ENCODE data around the gene PLPP4. TPM values are rescaled to one million over a fixed set of nuclear protein-coding genes. Genes with fewer than 3 reads are reported as not detected.

Gene PLPP4
- total RNA-seq, 1 donor from 2014 or later = not detected

DNA sequence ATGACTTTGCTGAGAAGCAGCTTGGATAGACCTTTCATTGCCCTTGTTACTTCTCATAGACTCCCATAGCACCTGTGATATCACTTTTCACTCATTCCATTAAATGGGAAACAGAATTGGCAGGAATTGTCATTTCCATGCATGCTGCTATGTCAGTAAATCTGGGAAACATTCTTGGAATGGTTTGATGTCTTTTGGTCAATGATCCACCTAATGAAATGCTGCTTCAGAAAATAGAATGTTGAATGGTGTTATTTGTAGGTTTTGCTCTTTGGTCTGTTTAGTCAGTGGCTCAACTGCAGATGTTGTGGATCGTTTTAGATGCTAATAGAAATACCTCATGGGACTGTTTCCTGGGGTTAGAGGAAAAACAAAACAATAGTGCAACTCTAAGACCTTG lies 127.8 kb downstream of the PLPP4 start:
- TF ChIP-seq, protein P1, sequence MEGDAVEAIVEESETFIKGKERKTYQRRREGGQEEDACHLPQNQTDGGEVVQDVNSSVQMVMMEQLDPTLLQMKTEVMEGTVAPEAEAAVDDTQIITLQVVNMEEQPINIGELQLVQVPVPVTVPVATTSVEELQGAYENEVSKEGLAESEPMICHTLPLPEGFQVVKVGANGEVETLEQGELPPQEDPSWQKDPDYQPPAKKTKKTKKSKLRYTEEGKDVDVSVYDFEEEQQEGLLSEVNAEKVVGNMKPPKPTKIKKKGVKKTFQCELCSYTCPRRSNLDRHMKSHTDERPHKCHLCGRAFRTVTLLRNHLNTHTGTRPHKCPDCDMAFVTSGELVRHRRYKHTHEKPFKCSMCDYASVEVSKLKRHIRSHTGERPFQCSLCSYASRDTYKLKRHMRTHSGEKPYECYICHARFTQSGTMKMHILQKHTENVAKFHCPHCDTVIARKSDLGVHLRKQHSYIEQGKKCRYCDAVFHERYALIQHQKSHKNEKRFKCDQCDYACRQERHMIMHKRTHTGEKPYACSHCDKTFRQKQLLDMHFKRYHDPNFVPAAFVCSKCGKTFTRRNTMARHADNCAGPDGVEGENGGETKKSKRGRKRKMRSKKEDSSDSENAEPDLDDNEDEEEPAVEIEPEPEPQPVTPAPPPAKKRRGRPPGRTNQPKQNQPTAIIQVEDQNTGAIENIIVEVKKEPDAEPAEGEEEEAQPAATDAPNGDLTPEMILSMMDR (IDR thresholded peaks at IDR 0.05) = no peak

DNA sequence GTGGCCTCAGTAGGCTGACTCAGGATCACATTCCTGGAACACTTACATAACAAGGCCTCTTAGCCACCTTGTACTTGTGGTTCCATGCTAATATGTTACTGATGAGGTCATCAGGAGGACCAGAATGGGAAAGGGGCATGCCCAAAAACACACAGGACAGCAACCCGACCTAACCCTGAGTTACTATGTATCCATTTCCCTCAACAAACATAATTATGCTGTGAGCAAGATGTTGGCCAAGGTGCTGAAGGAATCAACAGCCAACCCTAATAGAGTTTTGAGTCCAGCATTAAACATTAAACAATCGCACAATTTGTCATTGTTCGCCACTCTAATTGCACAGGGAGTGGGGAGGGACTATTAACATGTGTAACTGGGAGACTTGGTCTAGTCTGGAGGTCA lies 129.4 kb downstream of the PLPP4 start:
- H3K9me3 ChIP-seq = no peaks in the 10 kb centered on the region
- intact Hi-C loops (cut with DNase I) = no loop called here
- no peak overlapping the region for H3K27ac ChIP-seq
- no peaks in the 10 kb centered on the region for H3K36me3 ChIP-seq
- no peaks in the 10 kb centered on the region for H3K27me3 ChIP-seq
- TF ChIP-seq, protein P1 (IDR thresholded peaks at IDR 0.05) = no peak
- DNase-seq (ENCODE audit: low spot score in 2 of 2) = no peak
- no peak overlapping the region for H3K4me3 ChIP-seq
- no peaks in the 10 kb centered on the region for H3K4me1 ChIP-seq

More for the DNA sequence above, 127.8 kb downstream of the PLPP4 start:
- H3K27me3 ChIP-seq = no peaks in the 10 kb centered on the region
- no peak for DNase-seq (ENCODE audit: low spot score in 2 of 2)
- H3K4me1 ChIP-seq = no peaks in the 10 kb centered on the region
- no peaks in the 10 kb centered on the region for H3K36me3 ChIP-seq
- H3K4me3 ChIP-seq = no peak overlapping the region
- H3K9me3 ChIP-seq = no peaks in the 10 kb centered on the region
- no peak overlapping the region for H3K27ac ChIP-seq
- intact Hi-C loops (cut with DNase I) = no loop called here

DNA sequence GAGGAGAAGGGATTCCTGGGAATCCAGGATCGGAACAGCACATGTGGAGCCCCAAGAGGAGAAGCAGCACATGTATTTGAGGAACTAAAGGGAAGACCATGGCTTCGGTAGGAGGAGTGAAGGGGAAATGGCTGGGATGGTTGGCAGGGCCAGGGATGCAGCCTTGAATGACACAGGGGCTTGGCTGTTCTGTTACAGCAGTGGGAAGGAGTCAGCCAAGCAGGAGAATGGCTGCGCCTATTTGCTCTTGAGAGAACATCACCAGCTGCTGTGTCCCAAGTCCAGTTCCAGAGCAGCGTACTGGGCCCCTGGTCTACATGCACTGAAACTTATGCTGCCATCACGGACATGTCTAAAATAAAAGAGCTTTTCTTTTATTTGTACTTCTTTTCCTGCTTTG lies 130.0 kb downstream of the PLPP4 start:
- no peak for DNase-seq (ENCODE audit: low spot score in 2 of 2)
- Histone ChIP-seq H3K27ac (no peak overlapping the region), H3K36me3 (no peaks in the 10 kb centered on the region), H3K9me3 (no peaks in the 10 kb centered on the region), H3K4me3 (no peak overlapping the region), H3K4me1 (no peaks in the 10 kb centered on the region), H3K27me3 (no peaks in the 10 kb centered on the region)
- intact Hi-C loops (cut with DNase I) = no loop called here
- TF ChIP-seq, protein P1 (IDR thresholded peaks at IDR 0.05) = no peak

DNA sequence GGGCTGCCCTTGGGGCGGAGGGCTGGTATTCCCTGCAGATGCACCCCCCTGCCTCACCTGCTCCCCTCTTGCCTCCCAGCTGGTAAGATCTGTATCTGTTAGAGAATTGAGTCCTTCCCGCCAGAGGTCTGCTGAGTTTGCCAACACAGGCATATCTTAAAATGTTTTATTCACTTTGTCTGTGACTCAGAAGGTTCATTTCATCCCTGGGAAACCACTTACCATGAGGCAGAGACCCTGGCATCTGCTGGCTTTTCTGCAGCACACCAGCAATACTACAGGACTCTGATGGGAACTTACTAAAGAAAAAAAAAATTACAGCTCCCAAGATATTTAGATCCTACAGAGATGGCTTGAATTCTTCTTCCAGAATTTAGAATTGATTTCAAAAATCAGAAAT lies 131.3 kb downstream of the PLPP4 start:
- intact Hi-C loops (cut with DNase I) = no loop called here
- no peak for DNase-seq (ENCODE audit: low spot score in 2 of 2)
- no peaks in the 10 kb centered on the region for H3K27me3 ChIP-seq
- H3K36me3 ChIP-seq = no peaks in the 10 kb centered on the region
- H3K4me3 ChIP-seq = no peak overlapping the region
- no peaks in the 10 kb centered on the region for H3K4me1 ChIP-seq
- no peak overlapping the region for H3K27ac ChIP-seq
- H3K9me3 ChIP-seq = no peaks in the 10 kb centered on the region
- TF ChIP-seq, protein P1 (IDR thresholded peaks at IDR 0.05) = no peak

GRCh38 chr10:120593693-120594092 lies 136.7 kb downstream of the PLPP4 start:
- H3K4me3 ChIP-seq = no peak overlapping the region
- H3K36me3 ChIP-seq = no peaks in the 10 kb centered on the region
- no peak overlapping the region for H3K27ac ChIP-seq
- intact Hi-C loops (cut with DNase I) = no loop called here
- no peak for DNase-seq (ENCODE audit: low spot score in 2 of 2)
- TF ChIP-seq, protein P1 (IDR thresholded peaks at IDR 0.05) = no peak
- H3K4me1 ChIP-seq = no peaks in the 10 kb centered on the region
- no peaks in the 10 kb centered on the region for H3K27me3 ChIP-seq
- no peaks in the 10 kb centered on the region for H3K9me3 ChIP-seq

- TF ChIP-seq, protein P1 (IDR thresholded peaks at IDR 0.05) = no peak
- H3K4me3 ChIP-seq = no peak overlapping the region
- H3K9me3 ChIP-seq = no peaks in the 10 kb centered on the region
- intact Hi-C loops (cut with DNase I) = no loop called here
- H3K4me1 ChIP-seq = no peaks in the 10 kb centered on the region
- H3K36me3 ChIP-seq = no peaks in the 10 kb centered on the region
- no peaks in the 10 kb centered on the region for H3K27me3 ChIP-seq
- DNase-seq (ENCODE audit: low spot score in 2 of 2) = no peak
- H3K27ac ChIP-seq = no peak overlapping the region
Observed at GRCh38 chr10:120597902-120598301, 140.9 kb downstream of the PLPP4 start.
